GM12872 (cell line): ENCODE data around the gene LMTK2.

Experiments used
- CTCF ChIP-seq: IDR thresholded peaks from 3 replicates; pipeline ENCODE4 v1.5.1; 2011; ENCODE audit warnings: low read depth, mild to moderate bottlenecking, low read length, moderate library complexity; ENCODE audit not compliant: insufficient read depth

The LMTK2 gene

GRCh38 chr7:98209166-98209920, 102.7 kb downstream of the LMTK2 start:
- no peak for TF ChIP-seq CTCF

DNA sequence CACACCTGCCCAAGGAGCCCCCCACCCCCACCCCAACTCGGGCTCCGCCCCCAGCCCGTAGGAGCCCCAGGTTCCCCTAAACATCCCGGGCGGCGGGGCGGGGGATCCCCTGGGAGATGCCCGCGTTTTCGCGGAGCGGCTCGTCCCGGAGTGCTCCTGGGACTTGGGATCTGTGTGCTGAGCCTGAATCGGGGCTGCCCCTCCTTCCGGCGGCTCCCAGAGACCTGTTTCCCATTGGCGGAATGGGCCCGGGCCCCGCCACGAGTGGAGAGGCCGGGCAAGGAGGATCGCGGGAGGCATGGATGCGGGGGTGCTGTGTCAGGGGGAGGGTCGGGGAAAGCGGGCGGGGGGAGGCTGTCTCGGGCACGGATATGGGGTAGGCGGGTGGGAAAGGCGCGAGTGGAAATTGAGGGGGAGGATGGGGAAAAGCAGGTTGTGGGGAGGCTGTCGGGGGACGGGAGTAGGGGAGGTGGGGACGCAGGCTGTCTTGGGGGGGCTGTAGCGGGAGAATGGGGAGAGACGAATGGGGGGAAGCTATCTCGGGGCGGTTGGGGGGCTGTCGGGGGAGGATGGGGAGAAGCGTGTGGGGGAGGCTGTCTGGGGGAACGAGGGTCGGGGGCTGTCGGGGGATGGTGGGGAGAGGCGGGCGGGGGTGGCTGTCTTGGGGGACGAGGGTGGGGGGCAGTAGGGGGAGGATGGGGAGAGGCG, 104.0 kb downstream of the LMTK2 start:
- TF ChIP-seq CTCF: no peak

- TF ChIP-seq CTCF: no peak
These were observed 104.6 kb downstream of the LMTK2 start, which contains the start of gene BHLHA15 for GRCh38 chr7:98211221-98211675. Gene BHLHA15 (plus strand): TSS chr7:98211439. CDS start chr7:98212310, 871 bp downstream.

- no peak for TF ChIP-seq CTCF
These were observed 105.2 kb downstream of the LMTK2 start for GRCh38 chr7:98211676-98212531.

GRCh38 chr7:98212532-98213041, 105.9 kb downstream of the LMTK2 start:
- TF ChIP-seq CTCF: no peak

- TF ChIP-seq CTCF: no peak
These were observed 106.7 kb downstream of the LMTK2 start for GRCh38 chr7:98213296-98213887.
